OCI-M1 (cell line): Measurements from ENCODE around the gene MLX.

Experiments used
- DNase-seq: peaks from one replicate; lab custom pipeline; 2025; lab: John Stamatoyannopoulos, UW

MLX gene

DNA sequence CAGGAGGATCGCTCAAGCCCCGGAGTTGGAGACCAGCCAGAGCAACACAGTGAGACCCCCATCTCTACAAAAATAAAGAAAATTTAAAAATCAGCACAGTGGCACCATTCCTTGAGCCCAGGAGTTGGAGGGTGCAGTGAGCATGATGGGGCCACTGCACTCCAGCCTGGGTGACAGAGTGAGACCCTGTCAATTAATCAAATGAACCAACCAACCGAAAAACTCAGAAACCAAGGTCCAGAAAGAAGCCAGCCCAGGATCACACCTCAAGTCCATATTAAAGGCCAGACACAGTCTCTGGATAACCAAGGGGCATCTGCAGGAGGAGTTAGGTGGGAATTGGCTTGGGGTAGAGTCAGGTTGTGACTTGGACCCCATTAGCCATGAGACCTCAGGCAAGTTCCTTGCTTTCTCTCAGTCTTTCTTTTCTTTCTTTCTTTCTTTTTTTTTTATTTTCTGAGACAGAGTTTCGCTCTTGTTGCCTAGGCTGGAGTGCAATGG lies 11.7 kb upstream of the MLX start:
- no peak for DNase-seq

DNA sequence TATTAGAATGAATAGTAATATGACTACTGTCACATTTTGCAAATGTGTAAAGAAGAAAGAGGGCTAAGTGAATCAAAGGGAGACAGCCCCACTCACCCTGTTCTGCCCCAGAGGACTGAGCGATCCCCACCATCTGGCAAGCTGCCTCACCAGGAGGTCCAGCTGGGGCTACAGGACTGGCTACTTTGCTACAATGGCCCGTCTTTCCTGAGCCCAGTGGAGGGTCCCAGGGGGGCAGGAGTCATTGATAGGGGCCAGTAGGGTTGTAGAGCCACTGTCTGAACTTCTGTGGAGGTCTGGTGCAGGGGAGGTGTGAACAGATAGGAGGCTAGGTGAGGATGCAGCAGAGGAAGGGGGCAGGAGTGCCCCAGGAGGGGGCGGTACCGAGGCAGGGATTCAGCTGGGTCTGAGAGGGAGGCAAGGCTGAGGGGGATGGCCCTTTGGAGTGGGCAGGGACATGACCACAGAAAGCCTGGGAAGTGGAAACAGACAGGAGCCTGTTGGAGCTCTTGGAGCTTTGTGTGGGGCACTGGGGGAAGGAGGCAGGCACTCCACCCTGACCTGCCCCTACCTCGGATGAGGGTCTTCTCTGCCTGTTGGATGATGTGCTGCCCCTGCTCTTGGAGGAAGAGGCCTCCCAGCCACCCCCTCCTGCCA lies 10.8 kb upstream of the MLX start:
- peak; percentile 30 for DNase-seq

DNA sequence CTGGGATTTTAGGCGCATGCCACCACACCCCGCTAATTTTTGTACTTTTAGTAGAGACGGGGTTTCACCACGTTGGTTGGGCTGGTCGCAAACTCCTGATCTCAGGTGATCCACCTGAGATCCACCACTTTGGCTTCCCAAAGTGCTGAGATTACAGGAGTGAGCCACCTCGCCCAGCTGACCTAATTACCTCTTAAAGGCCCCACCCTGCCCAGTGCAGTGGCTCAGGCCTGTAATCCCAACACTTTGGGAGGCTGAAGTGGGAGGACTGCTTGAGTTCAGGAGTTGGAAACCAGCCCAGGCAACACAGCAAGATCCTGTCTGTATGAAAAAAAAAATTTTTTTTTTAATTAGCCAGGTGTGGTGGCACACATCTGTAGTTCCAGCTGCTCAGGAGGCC lies 7.8 kb upstream of the MLX start:
- no peak for DNase-seq

DNA sequence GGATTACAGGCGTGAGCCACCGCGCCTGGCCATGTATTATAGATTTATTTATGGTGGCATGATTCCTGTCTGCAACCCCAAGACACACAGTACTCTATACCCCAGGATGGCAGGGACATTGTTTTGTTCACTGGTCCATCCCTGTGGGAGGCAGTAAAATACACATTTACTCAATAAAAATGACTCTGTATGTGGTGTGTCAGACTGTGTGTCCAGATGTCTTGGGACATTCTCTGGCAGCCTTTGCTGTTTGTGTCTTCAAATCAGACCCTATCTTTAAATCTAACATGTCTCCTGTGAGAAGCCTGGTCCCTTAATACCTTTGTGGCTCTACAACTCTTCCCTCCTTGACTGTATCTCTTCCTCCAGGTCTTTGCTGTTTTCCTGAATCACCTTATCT lies 6.7 kb upstream of the MLX start:
- DNase-seq = no peak

DNA sequence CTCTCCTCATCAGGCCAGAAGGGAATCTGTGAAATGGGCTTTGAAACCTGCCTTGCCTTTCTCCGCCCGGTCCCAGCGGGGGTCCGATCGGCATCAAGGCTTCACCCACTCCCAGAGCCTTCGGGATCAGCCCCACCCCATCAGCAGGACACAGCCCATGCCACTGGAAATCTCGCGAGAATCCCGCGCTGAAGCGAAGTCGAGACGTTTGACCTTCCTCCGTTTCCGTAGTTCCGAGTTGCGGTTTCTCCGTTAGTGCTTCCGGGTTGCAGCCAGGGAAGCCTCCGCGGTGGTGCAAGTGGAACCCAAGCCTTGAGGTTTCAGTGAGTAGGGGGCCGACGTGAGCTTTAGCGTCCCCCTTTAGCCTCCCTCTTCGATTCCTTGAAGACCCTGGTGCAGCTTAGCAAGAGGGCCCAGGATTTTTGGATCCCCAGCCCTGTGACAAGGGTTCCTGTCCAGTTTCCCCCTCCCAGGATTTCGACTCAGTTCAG lies 5.0 kb upstream of the MLX start, which contains the start of gene COASY:
COASY (plus strand) TSS at position 252 of the 491 bp plus-strand sequence. CDS start 475 bp downstream, outside the sequence.
- peak; percentile 98 for DNase-seq

DNA sequence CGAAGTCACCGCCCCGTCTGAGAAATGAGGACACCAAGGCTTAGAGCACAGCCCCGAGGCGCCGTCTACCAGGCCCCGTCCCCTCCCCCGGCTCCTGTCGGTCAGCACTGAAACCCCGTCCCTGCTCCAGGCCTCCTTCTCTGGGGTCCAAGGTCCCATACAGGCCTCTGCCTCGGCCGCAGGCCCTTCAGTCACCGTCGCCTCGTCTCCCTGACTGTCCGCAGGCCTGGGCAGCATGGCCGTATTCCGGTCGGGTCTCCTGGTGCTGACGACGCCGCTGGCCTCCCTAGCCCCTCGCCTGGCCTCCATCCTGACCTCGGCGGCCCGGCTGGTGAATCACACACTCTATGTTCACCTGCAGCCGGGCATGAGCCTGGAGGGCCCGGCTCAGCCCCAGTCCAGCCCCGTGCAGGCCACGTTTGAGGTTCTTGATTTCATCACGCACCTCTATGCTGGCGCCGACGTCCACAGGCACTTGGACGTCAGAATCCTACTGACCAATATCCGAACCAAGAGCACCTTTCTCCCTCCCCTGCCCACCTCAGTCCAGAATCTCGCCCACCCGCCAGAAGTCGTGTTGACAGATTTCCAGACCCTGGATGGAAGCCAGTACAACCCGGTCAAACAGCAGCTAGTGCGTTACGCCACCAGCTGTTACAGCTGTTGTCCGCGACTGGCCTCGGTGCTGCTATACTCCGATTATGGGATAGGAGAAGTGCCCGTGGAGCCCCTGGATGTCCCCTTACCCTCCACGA lies 4.3 kb upstream of the MLX start:
- peak; percentile 28 for DNase-seq

DNA sequence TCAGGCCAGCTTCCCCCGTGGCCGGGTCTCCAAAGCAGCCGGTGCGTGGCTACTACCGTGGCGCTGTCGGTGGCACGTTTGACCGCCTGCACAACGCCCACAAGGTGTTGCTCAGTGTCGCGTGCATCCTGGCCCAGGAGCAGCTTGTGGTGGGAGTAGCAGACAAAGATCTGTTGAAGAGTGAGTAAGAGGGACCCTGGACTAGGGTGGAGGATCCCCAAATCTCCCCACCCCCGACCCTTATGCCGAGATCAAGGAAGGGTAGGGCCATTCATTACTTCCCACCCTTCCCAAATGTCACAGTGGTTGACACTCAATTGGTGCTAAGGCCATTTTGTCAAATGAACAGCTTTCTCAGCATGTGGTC lies 3.8 kb upstream of the MLX start:
- DNase-seq = no peak

DNA sequence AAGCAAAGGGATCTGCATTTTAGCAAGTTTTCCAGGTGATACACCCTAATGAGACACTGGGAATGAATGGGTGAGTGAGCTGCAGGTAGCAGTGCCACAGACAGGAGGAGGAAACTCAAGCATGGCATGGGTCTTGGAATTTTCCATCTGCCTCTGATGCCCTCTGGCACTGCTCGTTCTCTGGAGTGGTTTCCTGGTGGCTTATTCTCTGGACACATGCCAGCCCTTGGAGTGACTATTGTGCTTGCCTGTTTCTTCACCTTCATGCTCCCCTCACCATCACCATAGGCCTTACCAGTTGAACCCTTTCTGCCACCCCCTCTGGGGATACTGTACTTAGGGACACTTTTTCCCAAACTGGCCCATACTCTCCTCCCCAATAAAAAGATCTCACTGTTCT lies 3.4 kb upstream of the MLX start:
- no peak for DNase-seq

DNA sequence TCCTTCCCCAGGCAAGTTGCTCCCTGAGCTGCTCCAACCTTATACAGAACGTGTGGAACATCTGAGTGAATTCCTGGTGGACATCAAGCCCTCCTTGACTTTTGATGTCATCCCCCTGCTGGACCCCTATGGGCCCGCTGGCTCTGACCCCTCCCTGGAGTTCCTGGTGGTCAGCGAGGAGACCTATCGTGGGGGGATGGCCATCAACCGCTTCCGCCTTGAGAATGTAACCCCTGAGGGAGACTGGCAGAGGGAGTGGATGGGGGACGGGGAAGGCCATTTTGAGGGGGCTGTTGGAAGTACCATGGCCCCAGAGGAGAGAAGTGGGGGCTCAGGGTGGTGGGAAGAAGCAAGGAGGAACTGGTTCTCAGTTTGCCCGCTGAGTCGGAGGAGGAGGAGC lies 3.0 kb upstream of the MLX start:
- DNase-seq = no peak

DNA sequence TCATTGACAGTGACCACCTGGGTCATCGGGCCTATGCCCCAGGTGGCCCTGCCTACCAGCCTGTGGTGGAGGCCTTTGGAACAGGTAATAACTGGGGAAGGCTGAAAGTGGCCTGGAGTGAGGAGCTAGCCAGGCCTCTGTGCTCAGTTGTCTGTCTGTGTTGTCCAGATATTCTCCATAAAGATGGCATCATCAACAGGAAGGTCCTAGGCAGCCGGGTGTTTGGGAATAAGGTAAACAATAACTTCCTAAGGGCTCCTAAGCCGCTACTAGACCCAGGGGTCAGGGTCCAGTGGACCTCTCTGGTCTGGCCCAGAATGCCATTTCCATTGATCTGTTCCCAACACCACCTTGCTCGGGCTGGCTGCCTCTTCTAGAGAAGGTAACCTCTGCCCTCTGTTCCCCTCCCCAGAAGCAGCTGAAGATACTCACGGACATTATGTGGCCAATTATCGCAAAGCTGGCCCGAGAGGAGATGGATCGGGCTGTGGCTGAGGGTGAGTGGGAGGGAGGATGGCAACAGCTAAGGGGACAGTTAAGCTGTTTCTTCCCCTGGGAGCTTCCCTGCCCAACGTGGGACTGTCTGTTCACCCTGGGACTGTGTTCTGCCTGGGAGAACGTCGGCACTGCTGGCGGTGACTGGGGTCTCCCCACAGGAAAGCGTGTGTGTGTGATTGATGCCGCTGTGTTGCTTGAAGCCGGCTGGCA lies 1.9 kb upstream of the MLX start:
- DNase-seq = no peak

DNA sequence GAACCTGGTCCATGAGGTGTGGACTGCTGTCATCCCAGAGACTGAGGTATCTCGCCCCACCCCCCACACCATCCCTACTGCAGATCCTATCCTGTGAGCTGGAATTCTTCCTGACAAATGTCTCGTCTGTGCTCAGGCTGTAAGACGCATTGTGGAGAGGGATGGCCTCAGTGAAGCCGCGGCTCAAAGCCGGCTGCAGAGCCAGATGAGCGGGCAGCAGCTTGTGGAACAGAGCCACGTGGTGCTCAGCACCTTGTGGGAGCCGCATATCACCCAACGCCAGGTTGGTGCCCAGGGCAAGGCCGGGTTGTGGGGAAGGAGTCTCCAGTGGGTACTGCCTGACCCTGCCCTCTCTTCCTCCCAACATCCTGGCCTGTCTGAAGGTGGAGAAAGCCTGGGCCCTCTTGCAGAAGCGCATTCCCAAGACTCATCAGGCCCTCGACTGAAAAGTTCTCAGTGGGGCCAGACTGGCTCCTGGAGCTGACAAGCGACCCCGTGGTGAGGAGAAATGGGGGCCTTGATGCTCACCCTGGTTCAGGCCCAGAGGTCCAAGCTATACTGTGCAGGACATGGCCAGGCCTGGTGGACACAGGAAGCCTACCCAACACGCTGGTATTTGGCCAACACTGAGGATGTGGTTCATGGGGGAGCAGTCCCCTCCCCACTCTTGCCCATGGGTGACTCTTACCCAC lies 1.2 kb upstream of the MLX start:
- no peak for DNase-seq

DNA sequence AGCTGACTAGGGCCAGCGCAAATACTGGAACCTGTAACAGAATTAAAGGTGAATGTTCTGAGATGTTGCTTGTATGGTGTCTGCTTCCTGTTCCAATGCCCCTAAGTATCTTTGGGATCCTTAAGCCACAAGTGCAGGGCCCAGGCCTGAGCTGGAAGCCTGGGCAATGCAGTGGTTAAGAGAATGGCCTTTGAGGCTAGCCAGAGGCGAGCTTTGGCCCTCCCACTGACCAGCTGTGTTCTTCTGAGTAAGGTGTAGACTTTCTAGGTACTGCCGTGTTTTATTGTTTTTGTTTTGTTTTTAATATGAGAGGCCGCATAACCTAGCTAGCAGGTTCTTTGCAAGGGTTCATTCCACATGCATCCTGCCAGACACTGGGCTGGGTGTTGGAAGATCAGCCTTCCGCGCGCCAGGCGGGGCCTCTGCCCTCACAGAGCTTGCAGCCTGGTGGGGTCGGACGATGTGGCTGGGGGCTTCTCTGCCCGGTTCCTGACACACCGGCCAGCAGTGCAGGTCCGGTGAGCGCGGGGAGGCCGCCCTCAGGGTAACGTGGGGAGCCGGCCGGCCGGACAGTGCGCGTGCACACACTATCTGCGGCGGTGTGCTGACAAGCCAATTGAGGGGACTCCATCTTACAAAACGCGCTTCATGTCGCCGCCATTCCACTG lies 551 bp upstream of the MLX start:
- no peak for DNase-seq

DNA sequence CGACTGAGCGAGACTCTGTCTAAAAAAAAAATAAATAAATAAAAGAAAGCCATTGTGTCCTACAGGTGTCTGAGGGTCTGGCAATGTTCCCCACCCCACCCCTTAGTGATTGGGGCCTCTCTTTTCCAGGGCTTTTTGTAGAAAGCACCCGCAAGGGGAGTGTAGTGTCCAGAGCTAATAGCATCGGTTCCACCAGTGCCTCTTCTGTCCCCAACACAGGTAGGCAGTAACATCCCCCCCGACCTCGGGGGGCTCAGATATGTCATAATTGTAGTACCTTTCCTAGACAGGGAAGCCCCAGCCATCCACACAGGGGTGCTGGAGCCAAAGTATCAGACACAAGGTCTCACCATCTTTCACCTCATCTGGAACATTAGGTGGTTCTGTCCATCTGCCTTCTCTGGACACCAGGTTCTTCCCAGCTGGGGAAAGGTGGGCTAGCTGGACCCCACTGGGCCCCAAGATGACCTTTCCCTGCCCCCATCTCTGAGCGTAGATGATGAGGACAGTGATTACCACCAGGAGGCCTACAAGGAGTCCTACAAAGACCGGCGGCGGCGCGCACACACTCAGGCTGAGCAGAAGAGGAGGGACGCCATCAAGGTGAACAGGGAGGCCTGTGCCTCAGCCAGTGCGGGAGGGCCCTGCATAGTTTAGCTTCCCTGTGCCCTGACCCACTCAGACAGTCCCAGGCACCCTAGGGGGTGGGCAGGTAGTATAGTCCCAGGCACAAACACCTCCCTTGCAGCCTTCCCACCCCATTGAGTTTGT lies 1.6 kb downstream of the MLX start:
- no peak for DNase-seq

DNA sequence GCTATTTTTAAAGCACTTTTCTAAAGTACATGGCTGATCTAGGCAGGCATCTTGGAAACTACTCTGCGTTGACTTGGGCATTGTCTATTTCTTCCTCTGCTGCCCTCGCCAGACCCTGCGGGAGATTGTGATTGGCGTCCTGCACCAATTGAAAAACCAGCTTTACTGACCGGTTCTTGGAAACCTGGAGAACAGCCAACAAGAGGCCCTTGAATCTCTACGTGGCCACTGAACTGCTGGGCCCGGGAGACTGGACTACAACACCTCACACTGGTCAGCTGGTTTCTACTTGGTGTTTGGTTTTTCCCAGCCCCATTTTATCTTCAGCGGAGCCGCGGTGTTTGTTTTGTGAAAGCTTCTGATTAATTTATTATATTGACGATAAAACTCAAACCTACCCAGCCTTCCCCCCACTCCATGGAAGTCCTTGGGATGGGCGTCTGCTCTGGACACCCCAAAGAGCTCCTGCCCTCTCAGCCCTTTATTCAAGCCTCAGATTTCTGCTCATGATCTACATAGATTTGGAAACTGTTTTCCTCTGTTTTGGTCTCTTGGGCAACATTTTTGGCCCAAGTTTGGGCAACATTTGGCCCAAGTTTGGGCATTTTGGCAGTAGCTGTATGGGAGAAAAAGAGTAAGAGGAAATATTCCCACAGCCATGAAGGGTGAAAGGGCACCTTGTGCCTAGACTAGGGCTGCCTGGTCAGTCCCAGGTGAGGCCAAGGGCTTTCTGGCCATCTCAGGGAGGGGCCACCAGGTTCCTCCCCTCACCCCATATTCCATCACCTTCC lies 4.7 kb downstream of the MLX start:
- DNase-seq = no peak

DNA sequence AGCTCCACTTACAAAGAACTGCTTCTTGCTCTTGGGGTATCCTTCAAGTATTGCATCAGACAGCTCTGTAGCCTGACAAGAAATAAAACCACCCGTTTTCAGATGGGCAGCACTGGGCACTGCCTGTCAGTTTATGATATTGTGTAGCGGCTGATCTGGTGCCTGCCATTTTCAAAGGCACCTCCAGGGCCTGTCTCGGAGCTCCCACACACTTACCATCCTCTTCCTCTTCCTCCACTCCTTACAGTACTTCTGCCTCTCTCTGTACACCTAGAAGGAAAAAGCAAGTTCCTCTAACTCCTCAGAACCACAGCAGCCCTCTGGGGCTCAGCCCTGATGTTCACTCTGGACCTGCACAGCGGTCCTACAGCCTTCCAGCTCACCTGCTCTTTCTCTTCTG lies 6.2 kb downstream of the MLX start:
- no peak for DNase-seq

DNA sequence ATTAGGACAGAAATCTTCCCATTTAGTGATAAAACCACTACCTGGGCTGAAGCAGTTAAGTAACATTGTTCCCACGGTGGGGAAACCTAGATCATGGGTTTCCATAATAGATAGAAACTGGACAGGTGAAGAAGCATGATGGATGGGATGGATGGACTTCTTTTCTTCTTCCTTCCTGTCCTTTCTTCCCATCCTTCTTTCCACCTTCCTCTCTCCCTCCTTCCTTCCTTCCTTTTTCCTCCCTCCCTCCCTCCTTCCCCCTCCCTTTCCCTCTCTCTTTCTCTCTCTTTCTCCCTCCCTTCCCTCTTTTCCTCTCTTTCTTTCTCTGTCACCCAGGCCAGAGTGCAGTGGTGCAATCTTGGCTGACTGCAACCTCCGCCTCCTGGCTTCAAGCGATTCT lies 7.6 kb downstream of the MLX start:
- DNase-seq = no peak

DNA sequence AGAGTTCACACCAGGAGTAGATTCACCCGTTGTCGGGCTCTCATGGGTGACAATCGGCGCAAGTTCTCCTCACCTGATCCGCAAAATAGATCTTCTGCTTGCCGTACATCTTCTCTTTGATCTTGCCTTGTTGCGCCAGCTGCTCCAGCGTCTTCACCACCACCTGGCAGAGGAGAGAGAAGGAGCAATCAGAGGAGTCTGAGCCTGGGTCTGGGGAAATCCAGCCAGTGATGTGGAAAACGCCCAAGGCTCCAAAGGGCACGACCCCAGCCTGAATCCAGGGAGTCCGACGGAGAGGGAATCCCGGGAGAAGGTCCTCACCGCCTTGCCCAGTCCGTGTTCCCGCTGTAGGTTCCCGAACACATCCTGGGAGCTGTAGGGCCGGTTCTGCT lies 10.2 kb downstream of the MLX start:
- DNase-seq = peak; percentile 39

DNA sequence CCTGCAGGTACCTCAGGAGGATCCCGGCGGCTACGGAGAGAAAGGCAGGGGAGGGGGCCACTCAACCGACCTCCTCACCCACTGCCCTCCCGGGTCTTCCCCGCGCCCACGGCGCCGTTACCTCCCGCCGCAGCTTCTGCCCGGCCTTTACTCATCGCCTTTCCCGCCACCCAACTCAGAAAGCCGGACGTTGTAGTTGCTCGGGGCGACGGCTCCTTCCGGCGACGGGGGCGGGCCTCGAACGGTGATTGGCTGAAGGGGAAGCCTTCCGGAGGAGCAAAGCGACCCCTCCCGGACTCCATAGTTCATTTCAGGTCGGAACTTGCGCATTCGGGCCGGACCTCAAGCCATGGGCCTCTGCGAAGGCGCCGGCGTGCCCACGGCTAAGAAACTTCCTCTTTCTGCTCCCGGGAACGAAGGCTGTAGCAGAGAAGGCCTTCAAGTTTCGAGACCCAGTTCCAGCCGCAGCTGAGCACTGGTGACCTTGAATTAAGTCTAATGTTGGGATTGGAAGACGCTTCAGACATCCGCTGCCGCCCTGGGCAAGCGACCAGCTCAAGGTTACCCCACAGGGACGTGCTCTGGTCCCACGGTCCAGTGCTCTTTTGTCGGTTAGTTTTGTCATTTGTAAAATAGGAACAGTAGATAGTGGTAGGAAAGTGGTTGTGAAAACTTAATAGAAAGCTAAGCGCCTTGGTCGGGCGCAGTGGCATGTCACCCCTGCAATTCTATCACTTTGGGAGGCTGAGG lies 10.8 kb downstream of the MLX start, which contains the start of gene PSMC3IP:
PSMC3IP (minus strand) TSS at position 198 of the 750 bp plus-strand sequence; CDS start at position 155, 43 bp downstream.
- peak; percentile 98 for DNase-seq

DNA sequence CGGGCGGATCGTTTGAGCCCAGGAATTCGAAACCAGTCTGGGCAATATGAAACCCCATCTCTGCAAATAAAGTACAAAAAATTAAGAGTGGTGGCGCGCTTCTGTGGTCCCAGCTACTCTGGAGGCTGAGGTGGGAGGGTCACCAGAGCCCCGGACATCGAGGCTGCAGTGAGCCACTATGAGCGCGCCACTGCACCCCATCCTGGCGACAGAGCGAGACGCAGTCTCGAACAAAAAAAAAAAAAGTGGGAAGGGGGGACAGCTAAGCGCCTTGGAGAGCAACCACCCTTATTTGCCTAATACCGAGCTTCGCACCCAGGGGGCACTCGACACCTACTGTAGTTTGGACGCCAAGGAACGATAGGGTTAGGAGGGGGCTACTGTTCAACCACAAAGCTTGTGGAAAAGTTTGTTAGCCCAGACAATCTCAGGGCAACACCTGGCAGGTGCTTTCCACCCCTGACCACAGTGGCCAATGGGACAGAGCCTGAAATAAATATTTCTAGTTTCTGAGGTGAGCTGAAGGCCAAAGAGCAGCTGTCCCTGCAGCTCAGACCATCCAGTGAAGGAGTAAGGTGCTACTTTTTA lies 11.5 kb downstream of the MLX start:
- peak; percentile 95 for DNase-seq
